Bronchial epithelial cell (primary cell): ENCODE results near the gene ERBB4. TPM values are rescaled to one million over a fixed set of nuclear protein-coding genes. Genes with fewer than 3 reads are reported as not detected.
A peak's percentile ranks its signal among the peaks of the same experiment; 100 is the strongest.

Experiments
- DNase-seq: peaks from one replicate; pipeline ENCODE4 v3.0.0-alpha.2; 2010; ENCODE audit warnings: low read depth
- FAIRE-seq: peaks from 2 replicates; lab custom pipeline; 2011; peaks lifted over from hg19 to GRCh38; lab: Jason Lieb, UNC
- H3K27me3 ChIP-seq: 2 replicates; pipeline ENCODE4 v1.5.1; 2011; ENCODE audit warnings: low read length; ENCODE audit not compliant: control insufficient read depth, insufficient read depth
- H3K36me3 ChIP-seq: 2 replicates; pipeline ENCODE4 v1.5.1; 2011; ENCODE audit warnings: low read length; ENCODE audit not compliant: control insufficient read depth, insufficient read depth
- H3K4me3 ChIP-seq: 2 replicates; pipeline ENCODE4 v1.5.1; 2011; ENCODE audit warnings: mild to moderate bottlenecking, low read depth, low read length, control low read depth
- total RNA-seq: library from RNA; depleted of rRNA; stranded (reverse); fragments of >200 nt; gene quantifications from 2 replicates; pipeline ENCODE4 v1.2.1, GENCODE V29; 2014
- TF ChIP-seq, protein P1 (sequence below): IDR thresholded peaks from 2 replicates; pipeline ENCODE4 v1.5.1; 2011; ENCODE audit warnings: mild to moderate bottlenecking, moderate library complexity, low read length, control low read depth, inconsistent platforms; ENCODE audit not compliant: insufficient read depth, severe bottlenecking

The ERBB4 gene
- total RNA-seq, 1 donor from 2014 or later: under 0.01 TPM

GRCh38 chr2:212441141-212441540 lies 97.5 kb downstream of the ERBB4 start:
- Histone ChIP-seq H3K4me3 (no peak overlapping the region), H3K36me3 (no peaks in the 10 kb centered on the region), H3K27me3 (no peaks in the 10 kb centered on the region)
- FAIRE-seq (no peak), DNase-seq (no peak)
- TF ChIP-seq, protein P1, sequence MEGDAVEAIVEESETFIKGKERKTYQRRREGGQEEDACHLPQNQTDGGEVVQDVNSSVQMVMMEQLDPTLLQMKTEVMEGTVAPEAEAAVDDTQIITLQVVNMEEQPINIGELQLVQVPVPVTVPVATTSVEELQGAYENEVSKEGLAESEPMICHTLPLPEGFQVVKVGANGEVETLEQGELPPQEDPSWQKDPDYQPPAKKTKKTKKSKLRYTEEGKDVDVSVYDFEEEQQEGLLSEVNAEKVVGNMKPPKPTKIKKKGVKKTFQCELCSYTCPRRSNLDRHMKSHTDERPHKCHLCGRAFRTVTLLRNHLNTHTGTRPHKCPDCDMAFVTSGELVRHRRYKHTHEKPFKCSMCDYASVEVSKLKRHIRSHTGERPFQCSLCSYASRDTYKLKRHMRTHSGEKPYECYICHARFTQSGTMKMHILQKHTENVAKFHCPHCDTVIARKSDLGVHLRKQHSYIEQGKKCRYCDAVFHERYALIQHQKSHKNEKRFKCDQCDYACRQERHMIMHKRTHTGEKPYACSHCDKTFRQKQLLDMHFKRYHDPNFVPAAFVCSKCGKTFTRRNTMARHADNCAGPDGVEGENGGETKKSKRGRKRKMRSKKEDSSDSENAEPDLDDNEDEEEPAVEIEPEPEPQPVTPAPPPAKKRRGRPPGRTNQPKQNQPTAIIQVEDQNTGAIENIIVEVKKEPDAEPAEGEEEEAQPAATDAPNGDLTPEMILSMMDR: no peak

GRCh38 chr2:212428681-212429478 lies 109.7 kb downstream of the ERBB4 start:
- DNase-seq (no peak), FAIRE-seq (no peak)
- Histone ChIP-seq H3K36me3 (no peaks in the 10 kb centered on the region), H3K4me3 (no peak overlapping the region), H3K27me3 (no peaks in the 10 kb centered on the region)
- TF ChIP-seq, protein P1: no peak

DNA sequence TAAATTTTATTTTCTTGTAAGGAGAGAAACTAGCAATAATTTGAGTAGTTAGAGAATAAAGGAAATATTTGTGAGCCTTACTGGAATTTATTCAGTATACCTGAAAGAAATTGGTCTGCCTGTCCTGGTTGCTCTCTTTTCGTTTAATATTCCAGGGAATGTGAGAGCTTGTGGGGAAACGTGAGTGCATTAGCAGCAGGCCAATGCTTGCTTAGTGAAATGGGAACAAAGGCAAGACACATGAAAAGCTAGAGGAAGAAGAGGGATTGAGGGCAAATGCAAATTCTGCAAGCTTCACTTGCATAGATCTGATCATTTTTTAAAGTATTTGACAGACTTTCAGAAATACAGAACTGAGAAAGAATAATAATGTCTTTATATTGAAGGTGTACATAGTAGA lies 111.0 kb downstream of the ERBB4 start:
- Histone ChIP-seq H3K4me3 (no peak overlapping the region), H3K27me3 (no peaks in the 10 kb centered on the region), H3K36me3 (no peaks in the 10 kb centered on the region)
- FAIRE-seq: no peak
- TF ChIP-seq, protein P1: no peak
- DNase-seq: no peak

GRCh38 chr2:212426637-212427412 lies 111.8 kb downstream of the ERBB4 start:
- FAIRE-seq (no peak), DNase-seq (no peak)
- TF ChIP-seq, protein P1: no peak
- Histone ChIP-seq H3K27me3 (no peaks in the 10 kb centered on the region), H3K36me3 (no peaks in the 10 kb centered on the region), H3K4me3 (no peak overlapping the region)

DNA sequence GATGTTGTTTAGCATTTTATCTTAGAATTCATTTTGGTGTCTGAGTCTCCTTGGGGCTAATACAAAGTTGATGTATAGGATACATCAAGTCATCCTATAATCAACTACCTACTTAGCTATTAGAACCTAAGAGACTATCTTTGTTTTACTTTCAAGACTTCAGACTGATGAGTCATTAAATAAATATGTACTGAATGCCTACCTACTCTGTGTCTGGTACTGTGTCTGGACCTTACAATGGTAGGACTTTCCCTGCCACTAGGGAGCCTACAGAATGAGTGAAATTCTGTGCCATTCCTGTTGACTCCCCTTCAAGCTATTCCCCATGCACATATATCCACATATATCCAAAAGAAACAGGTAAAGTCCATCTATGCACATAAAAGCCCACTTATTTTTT lies 114.5 kb downstream of the ERBB4 start:
- H3K36me3 ChIP-seq: no peaks in the 10 kb centered on the region
- DNase-seq: peak; percentile 65
- FAIRE-seq: no peak
- H3K27me3 ChIP-seq: no peaks in the 10 kb centered on the region
- TF ChIP-seq, protein P1: no peak
- no peak overlapping the region for H3K4me3 ChIP-seq
